ENCODE results near the gene CCDC57.
"Not testable (repeated sequence)": the region's sequence is repeated elsewhere in the genome, so short reads cannot be mapped to it uniquely, and the experiment has no call there.

The CCDC57 gene

GRCh38 chr17:82212331-82213250, at the start of gene CCDC57:
Gene CCDC57, minus strand, starts transcription at chr17:82212842. Its CDS starts 10,898 bp downstream, at chr17:82201944.
- DNase-seq, result peak; percentile 64 to 71

- DNase-seq, result no peak
Measured at GRCh38 chr17:82262344-82262743, 49.7 kb upstream of the CCDC57 start.

GRCh38 chr17:82259972-82260961, 47.6 kb upstream of the CCDC57 start:
- not testable (repeated sequence) for DNase-seq

GRCh38 chr17:82258555-82258954, 45.9 kb upstream of the CCDC57 start:
- no peak for DNase-seq

GRCh38 chr17:82257473-82257872, 44.8 kb upstream of the CCDC57 start:
- DNase-seq, result no peak

- no peak for DNase-seq
Measured at GRCh38 chr17:82256242-82256885, 43.7 kb upstream of the CCDC57 start.

GRCh38 chr17:82255402-82255972, 42.8 kb upstream of the CCDC57 start:
- DNase-seq, result no peak

GRCh38 chr17:82254746-82255145, 42.1 kb upstream of the CCDC57 start:
- DNase-seq, result not testable (repeated sequence)

GRCh38 chr17:82254096-82254495, 41.5 kb upstream of the CCDC57 start:
- DNase-seq, result not testable (repeated sequence)

- no peak for DNase-seq
Measured at GRCh38 chr17:82253179-82253544, 40.5 kb upstream of the CCDC57 start.

- DNase-seq, result no peak
Measured at GRCh38 chr17:82252511-82253178, 40.0 kb upstream of the CCDC57 start.

GRCh38 chr17:82250868-82251500, 38.3 kb upstream of the CCDC57 start:
- no peak for DNase-seq

- DNase-seq, result no peak
Measured at GRCh38 chr17:82249896-82250581, 37.4 kb upstream of the CCDC57 start.

GRCh38 chr17:82248815-82249674, 36.4 kb upstream of the CCDC57 start:
- no peak for DNase-seq

- no peak for DNase-seq
Measured at GRCh38 chr17:82247856-82248671, 35.4 kb upstream of the CCDC57 start.

GRCh38 chr17:82247182-82247823, 34.7 kb upstream of the CCDC57 start:
- DNase-seq, result no peak

- DNase-seq, result no peak
Measured at GRCh38 chr17:82246365-82247181, 33.9 kb upstream of the CCDC57 start.

GRCh38 chr17:82246040-82246364, 33.4 kb upstream of the CCDC57 start:
- no peak for DNase-seq

Data from AML-193 (cell line).